Mesodermal cell (in vitro differentiated cells): ENCODE results near the gene TCEAL1. TPM values are rescaled to one million over a fixed set of nuclear protein-coding genes. Genes with fewer than 3 reads are reported as not detected.
A peak's percentile ranks its signal among the peaks of the same experiment; 100 is the strongest.
"Not testable (repeated sequence)": the region's sequence is repeated elsewhere in the genome, so short reads cannot be mapped to it uniquely, and the experiment has no call there.

Experiments
- H3K27ac ChIP-seq: 2 replicates; pipeline ENCODE4 v1.7.0; 2013; ENCODE audit warnings: mild to moderate bottlenecking, low read depth, low read length, moderate library complexity; ENCODE audit not compliant: severe bottlenecking
- H3K36me3 ChIP-seq: 2 replicates; pipeline ENCODE4 v1.7.1; 2013; ENCODE audit warnings: mild to moderate bottlenecking, low read length, moderate library complexity; ENCODE audit not compliant: control insufficient read depth, insufficient read depth
- H3K4me1 ChIP-seq: one replicate; pipeline ENCODE4 v1.7.1; 2013; ENCODE audit warnings: mild to moderate bottlenecking, low read length; ENCODE audit not compliant: insufficient read depth, control insufficient read depth, poor library complexity, severe bottlenecking
- H3K4me3 ChIP-seq: 2 replicates; pipeline ENCODE4 v1.7.0; 2013; ENCODE audit warnings: low read length, control low read depth, mild to moderate bottlenecking; ENCODE audit not compliant: insufficient read depth, poor library complexity, severe bottlenecking; ENCODE audit errors: extremely low read depth
- H3K9me3 ChIP-seq: 2 replicates; pipeline ENCODE4 v1.7.1; 2013; ENCODE audit warnings: mild to moderate bottlenecking, low read length, moderate library complexity; ENCODE audit not compliant: control insufficient read depth
- WGBS, 2 experiments: methylation state at CpG; one replicate each; pipeline ENCODE4 v1.1.5; 2013; ENCODE audit warnings: missing lambda C conversion rate in 2 of 2; ENCODE audit not compliant: insufficient coverage in 2 of 2; 5-methylcytosine and 5-hydroxymethylcytosine counted together
- polyA plus RNA-seq, 2 experiments: library from polyadenylated mRNA; stranded (reverse); fragments of 50-300 nt; gene quantifications; one replicate each; pipeline ENCODE4 v1.2.3, GENCODE V29; 2013

TCEAL1 gene, protein sequence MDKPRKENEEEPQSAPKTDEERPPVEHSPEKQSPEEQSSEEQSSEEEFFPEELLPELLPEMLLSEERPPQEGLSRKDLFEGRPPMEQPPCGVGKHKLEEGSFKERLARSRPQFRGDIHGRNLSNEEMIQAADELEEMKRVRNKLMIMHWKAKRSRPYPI
- 8.1 TPM for polyA plus RNA-seq (2013, experiment 1 of 2)
- 7.7 TPM for polyA plus RNA-seq (2013, experiment 2 of 2)

DNA sequence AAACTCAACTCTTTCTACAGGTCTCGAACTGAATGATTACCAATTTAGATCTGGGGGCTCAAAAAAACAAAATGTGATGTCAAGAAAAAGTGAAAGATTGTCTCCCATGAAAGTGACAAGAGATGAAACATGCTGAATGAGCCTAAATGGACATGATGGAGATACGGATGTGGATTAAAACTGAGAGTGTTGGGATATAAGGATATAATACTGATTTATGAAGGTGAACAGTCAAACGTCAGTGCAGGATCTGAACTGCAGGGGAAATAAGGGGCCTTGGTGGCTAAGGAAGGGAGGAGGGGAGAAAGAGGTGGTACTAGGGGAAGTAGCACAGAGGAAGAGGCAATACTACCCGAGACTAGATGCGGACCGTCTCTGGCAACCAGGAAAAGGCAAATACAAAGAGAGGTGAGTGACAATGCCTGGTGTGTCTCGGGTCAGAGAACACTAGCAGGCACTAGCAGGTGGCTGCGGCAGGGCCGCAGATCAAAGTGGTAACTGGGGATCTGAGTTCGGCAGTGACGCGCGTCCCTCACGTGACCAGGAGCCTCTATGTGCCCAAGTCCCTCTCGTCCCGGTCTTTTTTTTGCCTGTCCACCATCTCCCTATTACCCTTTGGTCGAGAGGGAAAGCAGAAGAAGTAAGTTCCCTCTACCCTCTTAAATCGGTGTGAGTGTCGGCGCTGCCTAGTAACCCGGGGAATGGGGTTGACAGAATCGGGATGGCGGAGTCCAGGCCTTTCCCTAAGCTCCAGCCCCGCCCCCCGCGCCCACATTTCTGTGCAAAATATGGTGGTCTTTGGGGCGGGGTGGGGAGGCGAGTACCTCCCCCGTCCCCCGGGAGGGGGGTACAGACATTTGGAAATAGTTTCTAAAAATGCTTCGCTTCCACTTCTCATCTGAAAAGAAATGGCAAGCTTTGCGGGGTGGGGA, at the start of gene TCEAL1:
Gene TCEAL1 (plus strand): TSS at position 590 of the 932 bp plus-strand sequence. CDS start 942 bp downstream, outside the sequence.
- no peaks in the 10 kb centered on the region for H3K4me1 ChIP-seq
- peak within 1 kb of the TSS; percentile 62 for H3K27ac ChIP-seq
- H3K4me3 ChIP-seq: peak within 1 kb of the TSS; percentile 67
- WGBS, 2 experiments: 0 to 60% methylated on average over 2 to 9 of the region's 32 CpGs
- no peaks in the 10 kb centered on the region for H3K9me3 ChIP-seq
- H3K36me3 ChIP-seq: no peaks in the 10 kb centered on the region

DNA sequence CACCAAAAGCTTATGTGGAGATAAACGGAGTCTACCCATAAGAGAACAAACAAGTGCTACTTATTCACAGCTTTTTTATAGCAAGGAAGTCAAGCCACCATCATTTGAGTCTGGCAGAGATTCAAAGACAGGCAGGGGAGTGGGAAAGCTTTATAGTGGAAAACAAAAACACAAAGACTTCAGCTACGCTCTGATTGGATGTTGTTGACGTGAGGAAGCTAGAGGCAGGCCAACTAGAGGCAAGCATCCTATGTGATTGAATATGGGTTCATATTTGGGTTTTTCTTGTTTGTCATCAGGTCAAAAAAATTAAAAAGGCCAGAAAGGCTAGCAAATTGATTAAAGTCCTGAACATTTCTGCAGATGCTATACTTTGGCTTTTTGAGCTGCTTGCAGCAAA, 44.2 kb upstream of the TCEAL1 start:
- 72% methylated on average over 2 of the region's 3 CpGs; no CpG with 5 or more reads in 1 of the 2 experiments for WGBS, 2 experiments
- Histone ChIP-seq H3K27ac (no peak overlapping the region), H3K4me3 (no peak overlapping the region), H3K9me3 (no peaks in the 10 kb centered on the region), H3K4me1 (no peaks in the 10 kb centered on the region), H3K36me3 (peaks cover 6% of the 10 kb centered on the region)

DNA sequence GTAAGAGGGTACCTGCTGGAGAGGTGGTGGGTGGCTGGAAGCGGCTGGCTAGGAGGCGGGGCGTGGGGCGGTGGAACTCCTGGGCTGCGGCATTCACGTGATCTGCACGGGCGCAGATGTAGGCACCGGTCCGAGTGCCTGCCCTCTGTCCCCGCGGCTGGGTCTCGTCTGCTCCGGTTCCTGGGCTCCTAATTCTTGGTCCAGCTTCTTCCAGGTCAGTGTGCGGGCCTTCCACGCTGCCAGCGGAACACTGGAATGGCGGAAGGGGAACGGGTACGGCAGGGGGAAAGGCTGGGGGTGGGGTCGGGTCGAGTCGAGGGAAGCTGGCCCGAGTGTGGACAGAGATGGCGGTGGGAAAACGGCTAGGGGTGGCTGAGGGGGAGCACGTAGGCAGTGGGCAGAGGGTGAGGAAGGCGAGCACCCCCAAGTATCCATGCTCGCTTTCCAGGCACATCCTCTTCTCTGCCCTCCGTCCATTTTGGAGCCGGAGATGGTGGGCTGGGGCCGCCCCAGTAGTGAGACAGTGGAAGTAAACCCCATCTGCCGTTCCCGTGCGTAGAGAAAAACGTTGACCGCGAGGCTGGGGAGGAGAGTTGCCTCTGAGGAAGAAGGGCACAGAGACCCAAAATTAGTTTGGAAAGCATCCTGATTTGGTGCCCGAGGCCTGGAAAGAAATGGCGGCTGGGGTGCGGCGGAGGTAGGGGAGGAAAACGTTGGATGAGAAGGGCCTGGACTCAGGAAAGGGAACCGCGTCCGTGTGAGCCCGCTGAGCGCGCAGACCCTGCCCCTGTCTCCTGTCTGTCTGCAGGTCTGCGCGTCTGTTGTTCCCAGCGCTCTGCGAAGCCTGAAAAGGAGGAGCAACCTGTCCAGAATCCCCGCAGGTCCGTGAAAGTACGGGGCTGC, 43.1 kb upstream of the TCEAL1 start, which contains the start of gene TCEAL4:
Gene TCEAL4 (plus strand): TSS at position 105 of the 903 bp plus-strand sequence. CDS start 1,161 bp downstream, outside the sequence.
- peaks cover 11% of the 10 kb centered on the region for H3K36me3 ChIP-seq
- H3K27ac ChIP-seq: no peak within 1 kb of the TSS
- H3K9me3 ChIP-seq: no peaks in the 10 kb centered on the region
- peak within 1 kb of the TSS; percentile 62 for H3K4me3 ChIP-seq
- WGBS, 2 experiments: 0% methylated on average over 5 to 6 of the region's 56 CpGs
- no peaks in the 10 kb centered on the region for H3K4me1 ChIP-seq

DNA sequence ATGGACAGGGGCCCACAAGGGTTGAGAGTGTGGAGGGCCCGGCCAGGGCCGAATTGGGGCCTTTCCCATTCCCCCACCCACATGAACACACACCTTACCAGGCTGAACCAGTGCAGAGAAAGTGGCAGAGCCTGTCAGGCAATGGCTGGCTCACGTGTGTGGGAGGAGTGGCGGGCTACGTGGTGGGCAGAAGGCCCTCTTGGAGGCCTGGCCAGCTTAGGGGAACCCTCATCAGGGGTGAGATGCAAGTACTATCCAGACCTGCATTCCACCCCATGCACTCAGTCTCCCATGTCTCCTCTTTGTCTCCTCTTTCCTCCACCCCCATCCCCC, 42.5 kb upstream of the TCEAL1 start:
- no CpG with 5 or more reads among the region's 5 CpGs for WGBS, 2 experiments
- Histone ChIP-seq H3K27ac (no peak overlapping the region), H3K36me3 (peaks cover 11% of the 10 kb centered on the region), H3K4me3 (peak overlapping the region; percentile 62), H3K4me1 (no peaks in the 10 kb centered on the region), H3K9me3 (no peaks in the 10 kb centered on the region)

DNA sequence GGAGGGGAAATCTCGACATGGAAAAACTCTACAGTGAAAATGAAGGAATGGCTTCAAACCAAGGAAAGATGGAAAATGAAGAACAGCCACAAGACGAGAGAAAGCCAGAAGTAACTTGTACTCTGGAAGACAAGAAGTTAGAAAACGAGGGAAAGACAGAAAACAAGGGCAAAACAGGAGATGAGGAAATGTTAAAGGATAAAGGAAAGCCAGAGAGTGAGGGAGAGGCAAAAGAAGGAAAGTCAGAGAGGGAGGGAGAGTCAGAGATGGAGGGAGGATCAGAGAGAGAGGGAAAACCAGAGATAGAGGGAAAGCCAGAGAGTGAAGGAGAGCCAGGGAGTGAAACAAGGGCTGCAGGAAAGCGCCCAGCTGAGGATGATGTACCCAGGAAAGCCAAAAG, 42.1 kb upstream of the TCEAL1 start:
- H3K4me1 ChIP-seq: no peaks in the 10 kb centered on the region
- no peak overlapping the region for H3K27ac ChIP-seq
- peak overlapping the region; percentile 62 for H3K4me3 ChIP-seq
- H3K9me3 ChIP-seq: no peaks in the 10 kb centered on the region
- H3K36me3 ChIP-seq: peaks cover 11% of the 10 kb centered on the region
- WGBS, 2 experiments: 90 to 100% methylated on average over 2 to 4 of the region's 4 CpGs

DNA sequence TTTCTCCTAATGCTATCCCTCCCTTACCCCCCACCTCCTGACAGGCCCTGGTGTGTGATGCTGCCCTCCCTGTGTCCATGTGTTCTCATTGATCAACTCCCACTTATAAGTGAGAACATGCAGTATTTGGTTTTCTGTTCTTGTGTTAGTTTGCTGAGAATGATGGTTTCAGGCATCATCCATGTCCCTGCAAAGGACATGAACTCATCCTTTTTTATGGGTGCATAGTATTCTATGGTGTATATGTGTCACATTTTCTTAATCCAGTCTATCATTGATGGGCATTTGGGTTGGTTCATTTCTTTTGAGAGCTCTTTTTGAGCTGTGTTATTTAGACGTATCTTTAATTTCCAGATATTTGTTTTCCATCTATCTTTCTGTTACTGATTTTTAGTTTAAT, 36.5 kb upstream of the TCEAL1 start:
- not testable (repeated sequence) for H3K27ac ChIP-seq, H3K4me1 ChIP-seq, H3K9me3 ChIP-seq, H3K4me3 ChIP-seq
- peaks cover 11% of the 10 kb centered on the region for H3K36me3 ChIP-seq
- WGBS, 2 experiments: no CpG with 5 or more reads among the region's 1 CpG

DNA sequence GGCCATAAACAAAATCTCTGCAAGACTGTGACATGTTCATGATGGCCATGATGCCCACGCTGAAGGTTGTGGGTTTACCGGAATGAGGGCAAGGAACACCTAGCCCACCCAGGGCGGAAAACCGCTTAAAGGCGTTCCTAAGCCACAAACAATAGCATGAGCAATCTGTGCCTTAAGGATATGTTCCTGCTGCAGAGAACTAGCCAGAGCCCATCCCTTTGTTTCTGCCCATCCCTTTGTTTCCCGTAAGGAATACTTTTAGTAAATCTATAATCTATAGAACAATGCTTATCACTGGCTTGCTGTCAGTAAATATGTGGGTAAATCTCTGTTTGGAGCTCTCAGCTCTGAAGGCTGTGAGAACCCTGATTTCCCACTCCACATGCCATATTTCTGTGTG, 33.6 kb upstream of the TCEAL1 start:
- not testable (repeated sequence) for H3K27ac ChIP-seq, H3K4me1 ChIP-seq, H3K4me3 ChIP-seq, H3K9me3 ChIP-seq, H3K36me3 ChIP-seq
- WGBS, 2 experiments: 78% methylated on average over 3 of the region's 6 CpGs; no CpG with 5 or more reads in 1 of the 2 experiments

DNA sequence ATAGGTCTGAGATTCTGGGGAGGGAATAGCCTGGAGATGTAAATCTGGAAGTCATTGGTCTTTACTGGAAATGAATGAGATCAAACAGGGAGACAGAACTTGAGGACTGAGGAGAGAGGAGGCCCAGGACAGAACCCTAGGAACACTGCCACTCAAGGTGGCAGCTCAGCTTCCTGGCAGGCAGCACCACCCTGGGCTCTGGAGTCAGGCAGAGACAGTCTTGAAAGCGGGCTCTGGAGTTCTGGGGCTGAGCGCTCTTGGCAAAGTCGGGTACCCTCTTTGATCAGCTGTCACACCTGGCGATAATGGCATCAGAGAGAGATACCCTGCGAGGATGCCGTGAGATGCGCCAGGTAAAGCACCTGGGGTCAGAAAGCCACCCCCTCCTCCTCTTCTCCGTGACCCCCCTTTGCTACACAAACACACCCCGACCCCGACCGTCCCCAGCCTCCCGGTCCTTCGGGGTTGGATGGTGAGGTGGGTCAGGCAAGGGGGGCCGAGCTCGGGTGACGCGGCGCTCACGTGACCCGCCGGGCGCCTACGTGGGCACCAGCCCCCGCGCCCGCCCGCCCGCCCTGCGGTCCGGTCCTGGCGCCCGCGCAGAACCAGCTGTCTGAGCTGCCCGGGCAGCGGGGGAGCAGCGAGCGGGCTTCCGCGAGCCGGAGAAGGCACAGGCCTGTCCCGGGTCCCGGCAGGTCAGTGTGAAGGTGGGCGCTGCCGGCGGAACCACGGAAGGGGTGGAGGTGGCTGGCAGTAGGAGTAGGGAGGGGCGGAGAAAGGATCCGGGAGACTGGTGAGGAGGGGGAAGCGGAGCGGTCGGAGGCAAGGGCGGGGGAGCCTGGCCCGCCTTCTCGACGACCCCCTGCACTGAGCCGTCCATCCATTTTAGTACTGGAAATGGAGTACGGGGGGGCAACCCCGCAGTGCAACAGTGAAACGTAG, 21.1 kb upstream of the TCEAL1 start, which contains the start of gene TCEAL3:
Gene TCEAL3 (plus strand): TSS at position 600 of the 942 bp plus-strand sequence. CDS start 1,102 bp downstream, outside the sequence.
- Histone ChIP-seq H3K4me1 (no peaks in the 10 kb centered on the region), H3K27ac (no peak within 1 kb of the TSS), H3K4me3 (peak within 1 kb of the TSS; percentile 42), H3K36me3 (no peaks in the 10 kb centered on the region), H3K9me3 (no peaks in the 10 kb centered on the region)
- WGBS, 2 experiments: 4 to 5% methylated on average over 5 to 7 of the region's 59 CpGs

DNA sequence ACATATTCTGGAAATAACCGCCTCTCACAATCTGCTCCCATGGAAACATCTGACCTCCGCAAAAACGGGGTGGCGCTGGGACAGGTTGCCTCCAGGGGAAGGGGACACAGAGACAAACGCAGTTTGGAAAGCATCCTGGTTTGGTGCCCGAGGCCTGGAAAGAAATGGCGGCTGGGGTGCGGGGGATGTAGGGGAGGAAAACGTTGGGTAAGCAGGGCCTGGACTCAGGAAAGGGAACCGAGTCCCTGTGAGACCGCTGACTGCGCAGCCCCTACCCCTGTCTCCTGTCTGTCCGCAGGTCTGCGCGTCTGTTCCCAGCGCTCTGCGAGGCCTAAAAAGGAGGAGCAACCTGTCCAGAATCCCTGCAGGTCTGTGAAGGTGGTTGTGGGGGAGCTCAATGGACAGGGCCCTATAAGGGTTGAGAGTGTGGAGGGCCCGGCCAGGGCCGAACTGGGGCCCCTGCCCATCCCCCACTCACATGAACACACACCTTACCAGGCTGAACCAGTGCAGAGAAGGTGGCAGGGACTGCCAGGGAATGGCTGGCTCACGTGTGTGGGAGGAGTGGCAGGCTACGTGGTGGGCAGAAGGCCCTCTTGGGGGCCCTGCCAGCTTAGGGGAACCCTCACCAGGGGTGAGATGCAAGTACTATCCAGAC, 20.3 kb upstream of the TCEAL1 start:
- H3K36me3 ChIP-seq: no peaks in the 10 kb centered on the region
- no peaks in the 10 kb centered on the region for H3K9me3 ChIP-seq
- 14 to 31% methylated on average over 7 to 9 of the region's 21 CpGs for WGBS, 2 experiments
- H3K27ac ChIP-seq: no peak overlapping the region
- peak overlapping the region; percentile 42 for H3K4me3 ChIP-seq
- H3K4me1 ChIP-seq: no peaks in the 10 kb centered on the region
